HepG2 (cell line): ENCODE measurements around the gene TRIAP1. TPM values are rescaled to one million over a fixed set of nuclear protein-coding genes. Genes with fewer than 3 reads are reported as not detected.

Experiments used
- AKAP8 ChIP-seq: sonication (generic); formaldehyde crosslinking; IDR thresholded peaks from 2 replicates; pipeline ENCODE4 v1.5.1; 2020; ENCODE audit warnings: mild to moderate bottlenecking, missing genetic modification reagents
- CBX5 ChIP-seq: sonication (generic); formaldehyde crosslinking; IDR thresholded peaks from 2 replicates; pipeline ENCODE4 v1.4.0; 2020; ENCODE audit warnings: missing genetic modification reagents, borderline replicate concordance
- CCAR2 ChIP-seq: fragments of 200-400 bp; formaldehyde crosslinking; optimal IDR thresholded peaks from 2 replicates; pipeline ENCODE3; 2018; ENCODE audit warnings: low read depth, mild to moderate bottlenecking, low read length, moderate library complexity
- CCDC6 ChIP-seq: sonication (generic); formaldehyde crosslinking; IDR thresholded peaks from 2 replicates; pipeline ENCODE4 v1.8.1; 2022; ENCODE audit warnings: mild to moderate bottlenecking, missing genetic modification reagents, moderate library complexity
- CERS6 ChIP-seq: sonication (generic); formaldehyde crosslinking; IDR thresholded peaks from 2 replicates; pipeline ENCODE4 v1.5.0; 2020; ENCODE audit warnings: missing genetic modification reagents
- CTCF ChIP-seq: sonication (generic); formaldehyde crosslinking; IDR thresholded peaks from 2 replicates; pipeline ENCODE4 v1.5.0; 2020; ENCODE audit warnings: mild to moderate bottlenecking, missing genetic modification reagents, moderate library complexity
- DR1 ChIP-seq: sonication (generic); formaldehyde crosslinking; IDR thresholded peaks from 2 replicates; pipeline ENCODE4 v1.8.0; 2021; ENCODE audit warnings: mild to moderate bottlenecking, missing genetic modification reagents, inconsistent platforms
- ERF ChIP-seq: IDR thresholded peaks from 2 replicates; pipeline ENCODE4 v1.6.1; 2018; ENCODE audit warnings: missing biosample characterization, missing genetic modification reagents
- HIVEP1 ChIP-seq: sonication (generic); formaldehyde crosslinking; IDR thresholded peaks from 2 replicates; pipeline ENCODE4 v1.4.0; 2020; ENCODE audit warnings: mild to moderate bottlenecking, missing genetic modification reagents
- HOXD1 ChIP-seq: sonication (generic); formaldehyde crosslinking; IDR thresholded peaks from 2 replicates; pipeline ENCODE4 v1.5.0; 2020; ENCODE audit warnings: missing genetic modification reagents
- PCBP2 ChIP-seq: fragments of 200-400 bp; formaldehyde crosslinking; optimal IDR thresholded peaks from 2 replicates; pipeline ENCODE3; 2018; ENCODE audit warnings: low read length, low read depth; ENCODE audit not compliant: poor library complexity, severe bottlenecking
- RELA ChIP-seq: sonication (generic); formaldehyde crosslinking; IDR thresholded peaks from 2 replicates; pipeline ENCODE4 v1.4.0; 2020; ENCODE audit warnings: missing genetic modification reagents
- SUZ12 ChIP-seq: fragments of 150-350 bp; IDR thresholded peaks from 2 replicates; pipeline ENCODE4 v1.6.1; 2014; ENCODE audit warnings: low read depth, low read length
- TMF1 ChIP-seq: sonication (generic); formaldehyde crosslinking; IDR thresholded peaks from 2 replicates; pipeline ENCODE4 v1.8.1; 2022; ENCODE audit warnings: low read depth, missing genetic modification reagents
- ZBTB26 ChIP-seq: IDR thresholded peaks from 2 replicates; pipeline ENCODE4 v1.6.1; 2016; ENCODE audit warnings: missing compliant biosample characterization, missing genetic modification reagents, borderline replicate concordance
- ZBTB42 ChIP-seq: sonication (generic); formaldehyde crosslinking; IDR thresholded peaks from 2 replicates; pipeline ENCODE4 v1.5.0; 2020; ENCODE audit warnings: mild to moderate bottlenecking, missing genetic modification reagents
- ZMYM2 ChIP-seq: sonication (generic); formaldehyde crosslinking; IDR thresholded peaks from 2 replicates; pipeline ENCODE4 v1.8.0; 2022; ENCODE audit warnings: mild to moderate bottlenecking, missing genetic modification reagents
- ZNF207 ChIP-seq: fragments of 450-650 bp; IDR thresholded peaks from 2 replicates; pipeline ENCODE4 v1.6.1; 2016; ENCODE audit warnings: antibody characterized with exemption, borderline replicate concordance
- ZNF343 ChIP-seq: sonication (generic); formaldehyde crosslinking; IDR thresholded peaks from 2 replicates; pipeline ENCODE4 v1.4.0; 2020; ENCODE audit warnings: mild to moderate bottlenecking, missing genetic modification reagents
- ZNF615 ChIP-seq: sonication (generic); formaldehyde crosslinking; IDR thresholded peaks from 2 replicates; pipeline ENCODE4 v1.5.0; 2020; ENCODE audit warnings: mild to moderate bottlenecking, missing genetic modification reagents, borderline replicate concordance
- ZNF660 ChIP-seq: sonication (generic); formaldehyde crosslinking; IDR thresholded peaks from 2 replicates; pipeline ENCODE4 v1.5.1; 2020; ENCODE audit warnings: mild to moderate bottlenecking, low read depth, missing genetic modification reagents, borderline replicate concordance
- ZNF678 ChIP-seq: sonication (generic); formaldehyde crosslinking; IDR thresholded peaks from 2 replicates; pipeline ENCODE4 v1.4.0; 2020; ENCODE audit warnings: mild to moderate bottlenecking, missing genetic modification reagents
- ZNF709 ChIP-seq: sonication (generic); formaldehyde crosslinking; IDR thresholded peaks from 2 replicates; pipeline ENCODE4 v1.5.0; 2020; ENCODE audit warnings: mild to moderate bottlenecking, missing genetic modification reagents
- ZNF720 ChIP-seq: sonication (generic); formaldehyde crosslinking; IDR thresholded peaks from 2 replicates; pipeline ENCODE4 v1.4.0; 2020; ENCODE audit warnings: missing genetic modification reagents
- polyA plus RNA-seq, 8 experiments: library from polyadenylated mRNA; depleted of rRNA in 3 of 8; stranded (reverse) in 7 of 8; unstranded in 1 of 8; fragments of >200 nt; fragmentation: Illumina TruSeq in 4 of 8; extraction: Trizol in 4 of 8; gene quantifications; 2 replicates each; pipeline versions ENCODE4 v1.2.1 to v1.2.3, GENCODE V29; 2011 to 2016; ENCODE audit warnings: low read depth in 4 of 8, missing spikeins in 1 of 8, mixed read lengths in 1 of 8; ENCODE audit not compliant: insufficient read depth in 1 of 8
- total RNA-seq, 5 experiments: library from RNA; depleted of rRNA; stranded (reverse); fragments of >200 nt; fragmentation: Illumina TruSeq; extraction: Trizol; gene quantifications; 2 replicates each; pipeline ENCODE4 v1.2.3, GENCODE V29; 2016; ENCODE audit warnings: low read depth in 1 of 5

Gene TRIAP1
- total and polyA plus RNA-seq, 2 of the 13 experiments (the other 11 are each of a cell fraction or from before 2014, with no cell fraction given) = 55.0 to 117 TPM

- TF ChIP-seq ZMYM2 (CRISPR knock-in tag) (no peak), ZNF660 (CRISPR knock-in tag) (no peak), CCAR2 (no peak), ZNF678 (CRISPR knock-in tag) (0 out of 2 replicates have a peak, but pooled peaks have one; percentile 41), ZNF207 (no peak), SUZ12 (no peak), DR1 (peak; percentile 65), ZBTB26 (peak; percentile 93), ZNF720 (CRISPR knock-in tag) (no peak), ZBTB42 (CRISPR knock-in tag) (0 out of 2 replicates have a peak, but pooled peaks have one; percentile 33), ERF (peak; percentile 96), HIVEP1 (CRISPR knock-in tag) (peak; percentile 56; the same call in 1 of the 2 replicates), HOXD1 (CRISPR knock-in tag) (peak; percentile 77; the same call in 1 of the 2 replicates), CBX5 (CRISPR knock-in tag) (peak; percentile 96; the same call in 1 of the 2 replicates), AKAP8 (CRISPR knock-in tag) (peak; percentile 69; the same call in 1 of the 2 replicates), CCDC6 (CRISPR knock-in tag) (peak; percentile 45; the same call in 1 of the 2 replicates), TMF1 (CRISPR knock-in tag) (peak; percentile 60; the same call in 1 of the 2 replicates), CERS6 (no peak), PCBP2 (no peak), RELA (CRISPR knock-in tag) (peak; percentile 73; the same call in 1 of the 2 replicates), ZNF343 (peak; percentile 88; the same call in 1 of the 2 replicates), CTCF (CRISPR knock-in tag) (0 out of 2 replicates have a peak, but pooled peaks have one; percentile 9), ZNF615 (CRISPR knock-in tag) (no peak), ZNF709 (CRISPR knock-in tag) (peak; percentile 74)
Measured at GRCh38 chr12:120445911-120446843, at the start of gene TRIAP1, which contains the start of gene GATC (continued).
